Myocyte (in vitro differentiated cells): ENCODE results near the gene ZPR1. TPM values are rescaled to one million over a fixed set of nuclear protein-coding genes. Genes with fewer than 3 reads are reported as not detected.

Experiments
- total RNA-seq: library from RNA; depleted of rRNA; stranded (reverse); fragments of >200 nt; gene quantifications from 2 replicates; pipeline ENCODE4 v1.2.3, GENCODE V29; 2014

Gene ZPR1
- total RNA-seq, 1 donor from 2014 or later, result 83.5 TPM

Other genes starting within 250 kb of the ZPR1 start
- gene BUD13, start 15.0 kb downstream of the ZPR1 start, total RNA-seq, result 9.4 and 11.4 TPM in 2 replicates
- not detected in 2 replicates for gene APOA5, start 3.9 kb upstream of the ZPR1 start, total RNA-seq
- gene APOA4, start 35.3 kb upstream of the ZPR1 start, total RNA-seq, result not detected in 2 replicates
- gene APOC3, start 41.9 kb upstream of the ZPR1 start, total RNA-seq, result not detected in 2 replicates
- 0.16 TPM in 1 of 2 replicates, not detected in the other for gene APOA1, start 49.6 kb upstream of the ZPR1 start, total RNA-seq